Hematopoietic multipotent progenitor cell treated with erythropoietin and hydrocortisone succinate and interleukin-3 and kit ligand, for 15 days (in vitro differentiated cells): ENCODE measurements around the gene CCDC87.
A peak's percentile ranks its signal among the peaks of the same experiment; 100 is the strongest.

ENCODE experiments used
- DNase-seq: peaks from one replicate; pipeline ENCODE4 v3.0.0-alpha.2; 2015; ENCODE audit warnings: low spot score

The CCDC87 gene

DNA sequence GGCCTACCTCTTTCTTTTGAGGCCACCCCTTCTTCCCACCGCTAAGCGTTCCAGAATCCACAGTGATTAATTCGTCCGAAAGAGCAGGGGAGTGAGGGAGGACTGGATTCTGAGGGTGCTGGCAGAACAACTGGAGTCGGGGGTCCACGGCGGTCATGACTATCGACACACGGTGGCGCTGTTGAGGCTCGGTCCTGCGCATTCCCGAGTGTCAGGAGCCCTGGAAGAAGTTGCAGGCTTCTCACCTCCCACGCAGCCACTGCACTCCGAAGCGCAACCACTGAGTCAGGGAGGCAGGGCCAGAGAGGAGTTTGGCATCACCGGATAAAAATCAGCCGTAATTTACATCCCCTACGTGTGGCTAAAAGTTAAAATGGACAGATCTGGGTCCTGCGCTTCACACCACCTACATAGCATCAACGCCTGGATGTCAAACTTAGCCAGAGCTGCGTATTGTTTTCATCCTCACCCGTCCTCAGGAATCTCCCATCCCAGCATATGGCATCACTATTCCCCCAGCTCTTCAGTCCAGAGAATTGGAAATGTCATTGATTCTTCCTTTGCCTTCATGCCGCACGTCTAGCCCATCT, 13.8 kb downstream of the CCDC87 start:
- peak; percentile 78 for DNase-seq

DNA sequence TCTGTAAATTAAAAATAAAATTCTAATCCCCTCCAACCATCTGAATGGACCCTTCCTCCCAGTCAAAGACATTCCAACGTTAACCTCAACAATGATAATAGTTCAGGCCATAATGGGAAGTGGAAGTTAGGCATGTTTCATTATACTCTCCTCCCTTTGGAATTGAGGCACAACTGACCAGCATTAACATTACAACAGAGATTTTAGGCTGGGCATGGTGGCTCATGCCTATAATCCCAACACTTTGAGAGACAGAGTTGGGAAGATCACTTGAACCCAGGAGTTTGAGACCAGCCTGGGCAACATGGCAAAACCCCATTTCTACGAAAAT, 22.0 kb downstream of the CCDC87 start:
- DNase-seq = no peak

DNA sequence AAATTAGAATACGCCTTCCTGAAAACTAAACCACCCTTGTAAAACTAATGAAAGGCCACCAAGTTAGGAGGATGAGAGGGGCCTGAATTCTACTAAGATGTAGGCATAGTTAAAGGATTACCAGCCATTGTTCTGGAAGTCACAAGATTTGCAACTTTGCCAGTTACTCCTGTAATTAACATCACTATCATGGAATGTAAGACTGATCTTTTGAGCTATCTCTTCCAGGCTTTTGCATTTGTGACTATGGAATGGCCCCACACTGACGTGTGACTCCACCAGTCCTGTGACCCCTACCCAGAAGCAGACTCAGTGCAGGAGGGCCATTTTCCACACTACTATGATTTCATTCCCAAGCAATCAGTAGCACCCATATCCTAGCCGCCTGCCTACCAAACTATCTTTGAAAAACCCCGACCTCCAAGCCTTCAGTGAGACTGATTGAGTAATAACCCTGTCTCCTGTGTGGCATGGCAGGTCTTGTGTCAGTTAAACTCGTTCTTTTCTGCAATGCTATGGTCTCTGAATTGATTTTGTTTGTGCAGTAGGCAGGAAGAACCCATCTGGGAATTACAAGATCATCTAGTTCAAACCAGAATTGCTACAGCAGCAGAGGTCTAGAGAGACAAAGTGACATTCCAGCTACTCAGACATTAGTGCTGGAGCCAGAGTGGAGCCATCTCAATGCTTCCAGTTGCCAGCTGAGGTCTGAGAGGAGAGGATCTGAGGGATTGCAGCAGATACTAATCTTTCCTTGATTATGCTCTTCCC, 22.6 kb downstream of the CCDC87 start:
- DNase-seq = no peak

DNA sequence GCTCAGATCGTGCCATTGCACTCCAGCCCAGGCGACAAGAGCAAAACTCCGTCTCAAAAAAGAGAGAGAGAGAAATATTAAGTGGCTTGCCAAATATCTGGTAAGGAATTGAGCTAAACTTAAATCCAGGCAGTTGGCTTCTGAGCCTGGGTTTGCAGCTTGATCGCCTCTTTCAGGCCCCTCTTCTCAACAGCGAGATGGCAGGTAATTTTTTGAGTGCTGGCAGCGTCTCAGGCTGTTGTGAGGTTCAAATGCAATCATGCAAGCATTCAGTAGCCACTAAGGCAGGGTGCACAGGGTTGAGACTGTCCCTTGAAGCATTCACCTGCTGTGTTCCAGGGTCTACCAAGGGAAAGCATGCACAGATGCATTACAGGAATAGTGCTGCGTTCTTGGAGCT, 23.8 kb downstream of the CCDC87 start:
- DNase-seq = no peak

DNA sequence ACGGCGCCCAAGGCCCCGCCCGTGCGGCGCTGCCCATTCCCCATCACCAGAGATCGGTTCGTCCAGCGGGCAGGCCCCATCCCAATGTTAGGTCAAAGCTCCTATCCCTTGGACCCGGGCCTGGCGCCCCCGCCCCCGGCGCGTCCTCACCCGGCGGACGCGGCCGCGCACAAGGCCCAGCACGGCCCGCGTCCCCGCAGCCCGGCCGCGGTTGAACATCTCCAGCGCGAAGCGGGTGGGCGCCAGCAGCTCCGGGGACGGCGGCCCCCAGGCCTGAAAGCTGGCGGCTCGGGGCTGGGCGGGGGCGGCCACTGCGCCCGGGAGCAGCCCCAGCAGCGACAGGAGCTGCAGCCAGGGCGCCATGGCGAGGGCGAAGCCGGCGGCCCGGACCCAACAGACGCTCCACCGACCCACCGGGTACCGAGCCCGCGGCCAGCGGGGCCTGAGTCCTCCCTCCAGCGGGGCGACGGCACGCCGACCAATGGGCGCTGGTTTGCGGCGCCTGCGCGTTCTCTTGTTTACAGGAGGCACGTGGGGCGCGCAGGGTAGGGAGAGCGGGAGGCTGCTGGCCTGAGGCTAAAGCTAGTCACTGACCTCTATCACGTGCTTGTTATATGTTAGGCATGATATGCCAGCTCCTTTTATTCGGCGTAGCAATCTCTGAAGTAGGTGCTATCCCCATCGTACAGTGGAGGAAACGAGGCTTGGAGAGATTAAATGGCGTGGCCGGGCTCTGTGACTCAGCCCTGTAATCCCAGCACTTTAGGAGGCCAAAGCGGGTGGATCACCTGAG, 24.5 kb downstream of the CCDC87 start, which contains the start of gene CTSF:
Gene CTSF (minus strand): TSS at position 483 of the 793 bp plus-strand sequence. CDS start 120 bp downstream, at position 363.
- DNase-seq = peak; percentile 48

DNA sequence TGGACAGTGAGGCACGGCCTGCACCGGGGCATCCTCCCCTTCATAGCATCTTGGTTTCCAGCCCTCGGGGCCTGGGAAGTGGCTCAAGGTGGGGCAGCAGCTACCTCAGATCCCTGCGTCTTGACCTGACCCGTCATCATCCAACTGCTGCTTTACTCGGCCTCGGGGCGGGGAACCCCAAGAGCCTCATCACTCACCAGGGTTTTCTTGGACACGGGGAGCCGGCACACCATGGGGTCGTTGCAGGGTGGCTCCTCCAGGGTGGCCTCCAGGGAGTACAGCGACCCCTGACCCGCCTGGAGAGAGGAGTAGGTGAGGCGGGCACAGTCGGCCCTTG, 25.1 kb downstream of the CCDC87 start:
- no peak for DNase-seq

DNA sequence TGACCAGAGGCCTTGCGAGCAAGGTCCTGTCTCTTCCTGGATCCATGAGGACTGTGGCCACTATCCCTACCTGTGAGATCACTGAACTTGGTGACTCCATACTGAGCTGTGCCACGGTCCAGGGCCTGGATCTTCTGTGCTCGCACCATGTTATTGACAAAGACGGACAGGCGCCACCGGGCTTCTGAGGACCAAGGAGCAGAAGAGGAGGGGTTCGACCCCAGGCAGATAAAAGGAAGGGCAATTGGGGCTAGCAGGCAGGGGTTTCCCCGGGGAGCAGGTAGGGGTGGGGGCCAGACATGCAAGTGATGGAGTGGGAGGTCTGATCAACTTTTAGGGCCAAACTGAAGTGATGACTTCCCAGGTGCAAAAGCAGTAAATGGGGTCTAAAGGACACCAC, 26.6 kb downstream of the CCDC87 start:
- DNase-seq = no peak

DNA sequence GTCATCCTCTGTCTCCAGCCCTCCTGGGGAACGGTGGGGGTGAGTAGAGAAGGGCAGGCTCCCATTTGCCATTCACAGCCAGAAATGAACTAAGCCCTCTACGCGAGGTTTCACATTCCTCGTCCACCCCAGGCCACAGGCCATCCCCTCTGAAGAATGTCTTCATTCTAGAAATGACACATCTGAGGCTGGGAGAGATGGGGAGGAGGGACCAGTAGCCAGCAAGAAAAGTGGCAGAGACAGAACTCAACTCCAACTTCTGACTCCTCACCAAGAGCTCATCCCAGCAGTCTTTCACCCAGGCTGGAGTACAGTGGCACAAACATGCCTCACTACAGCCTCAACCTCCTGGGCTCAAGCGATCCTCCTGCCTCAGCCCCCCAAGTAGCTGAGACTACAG, 27.9 kb downstream of the CCDC87 start:
- DNase-seq = no peak

DNA sequence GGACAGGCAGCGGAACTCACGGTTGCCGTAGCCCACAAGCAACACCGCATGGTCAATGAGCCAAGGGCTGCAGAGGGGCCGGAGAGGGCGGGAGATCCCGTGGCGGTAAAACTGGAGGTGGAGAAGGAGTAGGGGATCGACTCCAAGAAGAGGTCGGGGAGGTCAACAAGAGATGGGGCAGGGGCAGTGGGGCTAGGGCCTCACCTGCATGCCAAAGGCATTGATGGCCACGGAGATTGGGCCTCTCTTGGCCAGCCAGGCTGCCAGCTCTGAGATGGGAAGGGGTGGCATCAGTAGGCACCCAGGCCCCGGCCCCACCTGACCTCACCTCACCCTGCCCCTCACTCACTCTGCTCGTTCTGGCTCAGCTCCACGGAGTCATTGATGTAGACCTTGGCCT, 28.3 kb downstream of the CCDC87 start:
- DNase-seq = no peak

DNA sequence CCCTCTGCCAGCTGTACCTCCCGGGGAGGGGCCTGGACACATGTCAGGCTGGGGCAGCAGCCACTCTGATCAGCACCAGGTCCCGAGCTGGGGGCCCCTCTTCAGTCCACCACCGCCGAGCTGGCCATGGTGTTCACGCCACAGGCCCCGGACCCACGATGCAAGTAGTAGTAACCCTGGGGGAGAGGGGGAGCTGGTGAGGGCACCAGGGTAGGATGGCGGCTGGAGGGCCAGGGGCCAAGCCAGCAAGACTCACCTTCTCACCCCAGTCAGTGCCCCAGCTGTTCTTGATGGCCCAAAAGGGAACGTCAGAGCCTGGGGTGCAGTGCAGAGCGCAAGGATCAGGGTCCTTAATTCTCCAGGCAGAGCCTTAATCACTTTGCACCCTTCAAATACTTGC, 29.0 kb downstream of the CCDC87 start:
- DNase-seq = no peak

DNA sequence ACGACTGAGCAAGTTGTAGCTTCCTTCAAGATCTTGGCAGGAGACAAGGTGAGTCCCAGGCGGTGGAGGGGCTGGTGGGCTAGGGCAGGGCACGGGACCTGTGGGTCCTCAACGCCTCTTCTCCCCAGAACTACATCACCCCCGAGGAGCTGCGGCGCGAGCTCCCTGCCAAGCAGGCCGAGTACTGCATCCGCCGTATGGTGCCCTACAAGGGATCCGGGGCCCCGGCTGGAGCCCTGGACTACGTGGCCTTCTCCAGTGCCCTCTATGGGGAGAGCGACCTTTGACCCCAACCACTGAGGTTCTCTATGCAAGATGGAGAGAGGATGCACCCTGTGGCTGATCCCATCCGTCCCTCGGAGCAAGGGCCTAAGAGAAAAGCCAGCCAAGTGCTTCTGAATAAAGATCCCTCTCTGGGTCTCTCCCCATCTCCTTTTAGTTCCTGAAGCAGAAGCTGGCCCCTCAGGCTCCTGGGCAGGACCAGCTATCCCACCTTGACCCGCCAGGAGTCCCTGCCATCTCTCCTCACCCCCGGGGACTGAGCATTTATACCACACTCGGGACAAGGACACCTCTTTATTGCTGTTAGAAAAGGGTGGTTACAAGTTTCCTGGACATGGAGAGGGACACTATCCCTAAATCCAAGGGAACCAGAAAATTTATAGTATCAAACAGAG, 29.8 kb downstream of the CCDC87 start:
- no peak for DNase-seq

DNA sequence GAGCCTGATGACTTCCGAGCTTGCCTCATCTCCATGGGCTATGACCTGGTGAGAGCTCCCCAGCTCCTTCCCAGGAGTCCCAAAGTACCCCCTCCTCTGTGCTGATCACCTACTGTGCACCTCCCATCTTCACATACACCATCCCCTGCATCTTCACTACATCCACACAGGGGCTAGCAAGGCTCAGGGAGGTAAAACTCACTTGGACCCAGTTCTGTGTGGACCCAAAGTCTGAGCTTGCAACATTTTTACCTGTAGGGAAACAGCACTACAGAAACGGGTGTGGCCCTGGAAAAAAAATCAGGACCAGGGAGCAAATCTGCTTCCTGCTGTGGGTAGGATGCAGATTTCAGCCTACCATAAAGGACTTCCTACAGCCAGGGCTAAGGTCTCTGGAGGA, 30.6 kb downstream of the CCDC87 start:
- no peak for DNase-seq

DNA sequence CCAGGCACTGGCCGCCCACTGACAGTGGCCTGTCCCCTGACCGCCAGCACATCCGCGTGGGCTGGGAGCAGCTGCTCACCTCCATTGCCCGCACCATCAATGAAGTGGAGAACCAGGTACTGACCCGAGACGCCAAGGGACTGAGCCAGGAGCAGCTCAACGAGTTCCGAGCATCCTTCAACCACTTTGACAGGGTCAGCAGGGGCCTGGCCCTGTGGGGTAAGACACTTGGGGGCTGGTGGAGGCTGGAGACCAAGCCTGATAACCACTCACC, 31.0 kb downstream of the CCDC87 start:
- DNase-seq = no peak

DNA sequence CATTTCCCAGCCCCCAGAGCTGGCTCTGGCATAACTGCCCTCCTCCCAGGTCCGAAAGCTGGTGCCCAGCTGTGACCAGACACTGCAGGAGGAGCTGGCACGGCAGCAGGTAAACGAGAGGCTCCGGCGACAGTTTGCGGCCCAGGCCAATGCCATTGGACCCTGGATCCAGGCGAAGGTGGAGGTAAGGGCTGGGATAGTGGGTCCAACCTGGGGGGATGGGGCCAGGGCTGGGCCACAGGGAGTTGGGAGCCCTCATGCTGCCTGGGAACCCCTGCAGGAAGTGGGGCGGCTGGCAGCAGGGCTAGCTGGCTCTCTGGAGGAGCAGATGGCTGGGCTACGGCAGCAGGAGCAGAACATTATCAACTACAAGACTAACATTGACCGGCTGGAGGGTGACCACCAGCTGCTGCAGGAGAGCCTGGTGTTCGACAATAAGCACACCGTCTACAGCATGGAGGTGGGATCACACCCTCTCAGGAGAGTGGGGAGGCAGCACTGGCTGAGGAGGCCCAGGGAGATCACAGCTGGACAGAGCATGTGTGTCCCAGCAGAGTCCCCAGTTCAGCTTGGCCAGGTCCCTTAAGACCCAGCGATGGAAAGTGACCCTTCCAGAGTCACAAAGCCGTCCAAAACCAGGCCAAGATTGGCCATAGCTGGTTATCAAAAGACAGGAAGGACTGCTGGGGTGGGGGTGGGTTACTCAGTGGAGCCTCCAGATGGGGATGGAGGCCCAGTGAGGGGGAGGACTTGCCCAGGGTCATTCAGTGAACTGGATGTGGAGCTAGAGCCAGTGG, 31.5 kb downstream of the CCDC87 start:
- DNase-seq = no peak

DNA sequence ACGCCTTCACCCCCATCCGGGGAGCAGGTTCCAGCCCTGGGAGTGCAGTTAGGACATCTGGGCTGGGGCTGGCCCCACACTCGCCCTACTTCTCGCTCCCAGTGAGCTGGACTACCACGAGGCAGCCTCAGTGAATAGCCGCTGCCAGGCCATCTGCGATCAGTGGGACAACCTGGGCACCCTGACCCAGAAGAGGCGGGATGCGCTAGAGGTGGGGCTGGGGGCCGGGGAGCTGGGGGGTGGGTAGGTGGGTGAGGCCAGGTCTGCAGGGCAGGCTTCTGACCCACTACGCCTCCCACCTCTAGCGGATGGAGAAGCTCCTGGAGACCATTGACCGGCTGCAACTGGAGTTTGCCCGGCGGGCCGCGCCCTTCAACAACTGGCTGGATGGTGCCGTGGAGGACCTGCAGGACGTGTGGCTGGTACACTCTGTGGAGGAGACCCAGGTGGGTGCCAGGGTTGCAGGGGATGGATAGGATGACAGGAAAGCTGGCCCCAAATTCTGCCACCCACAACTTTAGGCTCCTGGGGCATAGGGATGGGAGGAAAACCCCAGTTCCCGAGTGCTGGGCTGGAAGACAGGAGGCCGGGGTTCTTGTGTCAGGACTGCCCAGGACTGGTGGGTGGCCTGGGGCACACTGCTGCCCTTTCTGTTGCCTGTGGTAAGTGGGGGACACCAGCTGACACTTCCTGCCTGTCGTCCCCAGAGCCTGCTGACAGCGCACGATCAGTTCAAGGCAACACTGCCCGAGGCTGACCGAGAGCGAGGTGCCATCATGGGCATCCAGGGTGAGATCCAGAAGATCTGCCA, 32.8 kb downstream of the CCDC87 start:
- no peak for DNase-seq

DNA sequence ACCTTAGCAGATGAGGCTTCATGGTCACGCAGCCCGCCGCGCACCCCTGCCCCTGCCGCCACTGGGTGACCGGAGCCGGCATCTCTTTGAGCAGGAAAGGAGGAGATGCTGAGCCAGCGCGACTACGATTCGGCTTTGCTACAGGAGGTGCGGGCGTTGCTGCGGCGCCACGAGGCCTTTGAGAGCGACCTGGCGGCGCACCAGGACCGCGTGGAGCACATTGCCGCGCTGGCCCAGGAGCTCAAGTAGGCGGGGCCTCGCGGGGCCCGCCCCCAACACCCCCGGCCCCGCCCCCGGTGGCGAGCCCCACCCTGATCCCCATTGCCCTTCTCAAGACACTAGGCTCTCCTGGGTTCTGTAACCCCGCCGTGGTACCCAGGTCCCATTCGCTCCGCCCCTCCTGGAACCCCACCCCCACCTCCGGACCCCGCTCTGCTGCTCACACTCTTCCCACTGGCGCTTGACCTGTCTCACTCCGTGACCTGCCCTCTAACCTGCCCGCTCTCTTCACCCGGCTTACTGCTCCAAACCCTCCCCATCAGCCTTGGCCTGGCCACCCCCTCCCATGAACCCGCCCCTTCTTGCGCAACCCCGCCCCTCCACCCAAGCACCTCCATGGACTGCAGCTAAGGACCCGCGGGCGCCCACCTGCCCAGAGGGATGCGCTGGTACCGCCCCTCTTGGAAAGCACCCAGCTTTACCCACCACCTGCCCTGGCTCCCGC, 33.6 kb downstream of the CCDC87 start:
- DNase-seq = peak; percentile 51

DNA sequence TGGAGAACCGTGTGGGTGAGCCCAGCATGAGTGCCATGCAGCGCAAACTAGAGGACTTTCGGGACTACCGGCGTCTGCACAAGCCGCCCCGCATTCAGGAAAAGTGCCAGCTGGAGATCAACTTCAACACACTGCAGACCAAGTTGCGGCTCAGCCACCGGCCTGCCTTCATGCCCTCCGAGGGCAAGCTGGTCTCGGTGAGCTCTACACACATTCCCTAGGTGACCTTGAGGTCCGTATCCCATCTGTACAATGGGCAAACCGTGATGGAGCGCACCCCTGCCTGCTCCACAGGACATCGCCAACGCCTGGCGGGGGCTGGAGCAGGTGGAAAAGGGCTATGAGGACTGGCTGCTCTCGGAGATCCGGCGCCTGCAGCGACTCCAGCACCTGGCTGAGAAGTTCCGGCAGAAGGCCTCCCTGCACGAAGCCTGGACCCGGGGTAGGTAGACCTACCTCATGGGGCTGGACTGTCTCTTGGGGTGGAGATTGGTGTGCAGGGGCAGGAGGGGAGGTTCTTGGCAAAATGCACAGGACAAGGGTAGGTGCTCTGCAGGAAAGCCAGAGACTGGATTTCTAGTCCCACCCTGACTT, 35.0 kb downstream of the CCDC87 start:
- DNase-seq = no peak

DNA sequence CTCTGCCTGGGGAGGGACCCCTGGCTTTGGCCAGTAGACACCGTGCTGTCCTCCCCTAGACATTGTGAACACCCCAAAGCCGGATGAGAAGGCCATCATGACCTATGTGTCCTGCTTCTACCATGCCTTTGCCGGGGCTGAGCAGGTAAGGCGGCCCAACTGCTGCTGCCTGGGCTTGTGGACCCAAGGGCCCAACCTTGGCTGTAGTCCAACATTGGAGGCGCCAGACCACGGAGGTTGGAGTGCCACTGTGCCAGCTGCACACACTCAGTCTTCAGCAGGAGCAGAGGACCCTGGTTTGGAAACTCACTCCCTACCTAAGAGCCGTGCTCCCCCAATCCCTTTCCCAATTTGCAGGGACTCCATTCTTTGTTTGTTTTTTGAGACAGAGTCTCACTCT, 36.8 kb downstream of the CCDC87 start:
- no peak for DNase-seq

DNA sequence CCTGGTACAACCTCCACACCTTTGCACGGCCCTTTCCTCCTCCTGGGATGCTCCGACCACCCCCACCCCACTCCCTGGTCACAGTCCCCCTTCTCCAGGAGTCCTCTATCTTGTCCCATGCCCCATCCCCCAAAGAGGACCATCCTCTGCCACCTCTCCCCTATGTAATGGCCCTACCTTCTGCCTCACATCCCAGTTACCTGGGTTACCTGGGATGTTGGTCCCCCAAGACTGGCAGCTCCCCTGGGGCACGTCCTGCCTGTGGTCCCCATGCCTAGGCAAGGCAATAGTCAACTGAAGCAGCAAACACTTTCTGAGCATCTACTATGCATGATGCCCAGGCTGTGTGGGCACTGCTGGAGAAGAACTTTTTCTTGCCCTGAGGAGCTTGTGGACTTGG, 37.4 kb downstream of the CCDC87 start:
- DNase-seq = no peak

DNA sequence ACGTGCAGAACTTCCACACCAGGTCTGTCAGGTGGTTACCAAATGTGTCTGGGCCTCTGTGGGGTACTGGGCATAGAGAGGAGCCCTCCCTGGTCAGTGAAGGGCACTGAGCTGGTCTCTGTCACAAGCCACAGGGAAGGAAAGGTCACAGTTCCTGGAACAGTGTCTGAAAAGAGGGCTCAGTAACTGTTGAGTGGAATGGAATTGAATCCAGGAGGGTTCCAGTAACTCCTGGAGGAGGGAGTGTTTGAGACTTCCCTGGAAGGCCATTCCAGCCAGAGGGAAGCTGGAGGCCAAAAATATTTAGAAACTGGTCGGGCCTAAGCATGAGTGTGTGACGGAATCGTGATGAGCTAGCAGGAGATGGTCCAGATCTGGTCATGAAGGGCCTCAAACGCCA, 38.3 kb downstream of the CCDC87 start:
- no peak for DNase-seq
